ENCODE results near the gene LAMA4. TPM values are rescaled to one million over a fixed set of nuclear protein-coding genes. Genes with fewer than 3 reads are reported as not detected.

The LAMA4 gene
- total and polyA plus RNA-seq, 2 of the 13 experiments (the other 11 are each of a cell fraction or from before 2014, with no cell fraction given), result not detected

GRCh38 chr6:112087136-112087911 lies 167.0 kb downstream of the LAMA4 start, which contains the start of the genes FAM229B and TUBE1 (continued):
- TF ChIP-seq KDM5A (IDR thresholded peaks at IDR 0.05; ENCODE audit: borderline replicate concordance, low read length) (peak; percentile 67; the same call in 1 of the 2 replicates), ZBTB21 (CRISPR knock-in tag; IDR thresholded peaks at IDR 0.05) (peak; percentile 65; the same call in 1 of the 2 replicates), POLR2A (IDR thresholded peaks at IDR 0.05; ENCODE audit: insufficient read depth in 1 of 2, low read depth in 2 of 2, low read length in 2 of 2) (peak; percentile 74 to 95), SMYD3 (CRISPR knock-in tag; IDR thresholded peaks at IDR 0.05) (peak; percentile 92), PHF8 (CRISPR knock-in tag; IDR thresholded peaks at IDR 0.05) (peak; percentile 95), SMARCC2 (IDR thresholded peaks at IDR 0.05) (no peak), NCOR1 (IDR thresholded peaks at IDR 0.05; ENCODE audit: borderline replicate concordance, low read length) (no peak), ZBTB7B (CRISPR knock-in tag; IDR thresholded peaks at IDR 0.05) (peak; percentile 97), ZNF616 (CRISPR knock-in tag; IDR thresholded peaks at IDR 0.05; ENCODE audit: low read depth) (0 out of 2 replicates have a peak, but pooled peaks have one; percentile 47), ZNF564 (CRISPR knock-in tag; IDR thresholded peaks at IDR 0.05) (no peak; the same call in 1 of the 2 replicates), ZNF180 (CRISPR knock-in tag; IDR thresholded peaks at IDR 0.05; ENCODE audit: borderline replicate concordance, low read depth) (no peak), KAT7 (CRISPR knock-in tag; IDR thresholded peaks at IDR 0.05; ENCODE audit: borderline replicate concordance) (peak; percentile 92), RAD21 (CRISPR knock-in tag; IDR thresholded peaks at IDR 0.05) (0 out of 2 replicates have a peak, but pooled peaks have one; percentile 24), GATAD1 (CRISPR knock-in tag; IDR thresholded peaks at IDR 0.05) (peak; percentile 93), NKX3-1 (CRISPR knock-in tag; IDR thresholded peaks at IDR 0.05) (no peak), ZNF768 (CRISPR knock-in tag; IDR thresholded peaks at IDR 0.05) (peak; percentile 79; the same call in 1 of the 2 replicates), SPEN (CRISPR knock-in tag; IDR thresholded peaks at IDR 0.05; ENCODE audit: low read depth) (peak; percentile 69), MXI1 (IDR thresholded peaks at IDR 0.05; ENCODE audit: borderline replicate concordance, low read depth, low read length) (peak; percentile 84; the same call in 2 of the 3 replicates), ZKSCAN1 (IDR thresholded peaks at IDR 0.05; ENCODE audit: low read length) (no peak), ZNF543 (CRISPR knock-in tag; IDR thresholded peaks at IDR 0.05) (peak; percentile 85; the same call in 1 of the 2 replicates), ZNF205 (CRISPR knock-in tag; IDR thresholded peaks at IDR 0.05) (peak; percentile 78), PRDM10 (CRISPR knock-in tag; IDR thresholded peaks at IDR 0.05; ENCODE audit: low read depth) (peak; percentile 97), PHF20 (CRISPR knock-in tag; IDR thresholded peaks at IDR 0.05) (peak; percentile 89), ETS1 (CRISPR knock-in tag; IDR thresholded peaks at IDR 0.05) (no peak), MTA1 (CRISPR knock-in tag; IDR thresholded peaks at IDR 0.05; ENCODE audit: borderline replicate concordance) (peak; percentile 87; the same call in 1 of the 2 replicates), ZNF660 (CRISPR knock-in tag; IDR thresholded peaks at IDR 0.05; ENCODE audit: borderline replicate concordance, low read depth) (0 out of 2 replicates have a peak, but pooled peaks have one; percentile 31), IRF1 (CRISPR knock-in tag; IDR thresholded peaks at IDR 0.05; ENCODE audit: low read depth) (no peak)
